Mucosa of descending colon (tissue), 3 donors: ENCODE results near the gene FGFR1OP2. TPM values are rescaled to one million over a fixed set of nuclear protein-coding genes. Genes with fewer than 3 reads are reported as not detected.

Source experiments
- ATAC-seq: fragments of 200-7000 bp; cut with Tn5 transposase; one replicate; pipeline ENCODE4 v1.9.1; 2020; ENCODE audit warnings: mild to moderate bottlenecking, moderate library complexity
- DNase-seq, 3 donors: peaks; one replicate each; pipeline ENCODE4 v3.0.0-alpha.2; 2020
- H3K36me3 ChIP-seq: fragments of 200-600 bp; one replicate; pipeline ENCODE4 v1.8.0; 2021; ENCODE audit warnings: low read depth, mild to moderate bottlenecking
- H3K4me1 ChIP-seq: fragments of 200-600 bp; one replicate; pipeline ENCODE4 v1.8.0; 2021; ENCODE audit warnings: low read depth, mild to moderate bottlenecking
- H3K4me3 ChIP-seq: fragments of 200-600 bp; one replicate; pipeline ENCODE4 v1.8.0; 2021; ENCODE audit warnings: mild to moderate bottlenecking
- H3K9me3 ChIP-seq: fragments of 200-600 bp; one replicate; pipeline ENCODE4 v1.8.0; 2021; ENCODE audit warnings: mild to moderate bottlenecking
- CTCF ChIP-seq: fragments of 200-600 bp; IDR thresholded peaks from one replicate; pipeline ENCODE4 v1.8.0; 2022; ENCODE audit warnings: antibody characterized with exemption, mild to moderate bottlenecking
- intact Hi-C, 2 donors: fragments of 100-400 bp; cut with DNase I in 1 of 2; cut with micrococcal nuclease in 1 of 2; formaldehyde crosslinking; loops; one replicate each; pipeline versions ENCODE4 v1.11.0 to v1.11.1; 2022; cut with DNase I, micrococcal nuclease
- total RNA-seq, 3 donors: library from RNA; stranded (reverse); fragmentation: NEBNext Ultra II Directional in 2 of 3; extraction: Animal tissue kit (Norgen Biotek cat#: 25700) in 2 of 3; gene quantifications; one replicate each; pipeline versions ENCODE4 v1.2.1 to v1.2.4, GENCODE V29; 2021 to 2023
- donor health status: DM: no; HTN: no; CAD: no; lungs with moderate emphysema.
- donor health status: DM: no; HTN: no; CAD: no.
- donor health status: DM: no; HTN: yes; CAD: no.

FGFR1OP2 gene
- total RNA-seq, 3 donors from 2014 or later, result 25.1 to 50.9 (median 28.2) TPM

- Histone ChIP-seq H3K4me3 (peak overlapping the region; percentile 51), H3K9me3 (no peaks in the 10 kb centered on the region), H3K36me3 (peaks cover 7% of the 10 kb centered on the region), H3K4me1 (peaks cover 15% of the 10 kb centered on the region)
- intact Hi-C loops, result no loop called here
- no peak for TF ChIP-seq CTCF
- no peak for DNase-seq
- peak; percentile 28 for ATAC-seq
These were observed 412 bp downstream of the FGFR1OP2 start for GRCh38 chr12:26938701-26939062.

- no peak for ATAC-seq
- Histone ChIP-seq H3K4me3 (peak overlapping the region; percentile 51), H3K9me3 (no peaks in the 10 kb centered on the region), H3K36me3 (peaks cover 7% of the 10 kb centered on the region), H3K4me1 (peaks cover 15% of the 10 kb centered on the region)
- DNase-seq, result no peak
- no peak for TF ChIP-seq CTCF
- intact Hi-C loops, result no loop called here
These were observed 1.0 kb downstream of the FGFR1OP2 start for GRCh38 chr12:26939192-26939832.

- peaks cover 7% of the 10 kb centered on the region for H3K36me3 ChIP-seq
- H3K4me1 ChIP-seq, result peaks cover 15% of the 10 kb centered on the region
- intact Hi-C loops, result no loop called here
- no peaks in the 10 kb centered on the region for H3K9me3 ChIP-seq
- no peak overlapping the region for H3K4me3 ChIP-seq
- no peak for TF ChIP-seq CTCF
- ATAC-seq (no peak), DNase-seq (no peak)
These were observed 1.7 kb downstream of the FGFR1OP2 start for GRCh38 chr12:26939953-26940352.

GRCh38 chr12:26940516-26941214, 2.4 kb downstream of the FGFR1OP2 start:
- no peak for TF ChIP-seq CTCF
- ATAC-seq (no peak), DNase-seq (no peak)
- Histone ChIP-seq H3K9me3 (no peaks in the 10 kb centered on the region), H3K36me3 (peaks cover 7% of the 10 kb centered on the region), H3K4me1 (peaks cover 15% of the 10 kb centered on the region), H3K4me3 (no peak overlapping the region)
- intact Hi-C loops, result no loop called here

GRCh38 chr12:26941215-26941594, 2.9 kb downstream of the FGFR1OP2 start:
- TF ChIP-seq CTCF, result no peak
- Histone ChIP-seq H3K9me3 (no peaks in the 10 kb centered on the region), H3K4me3 (no peak overlapping the region), H3K36me3 (peaks cover 7% of the 10 kb centered on the region), H3K4me1 (peaks cover 15% of the 10 kb centered on the region)
- DNase-seq (no peak), ATAC-seq (no peak)
- intact Hi-C loops, result no loop called here
